ENCODE measurements around the gene INO80E.
"Not testable (repeated sequence)": the region's sequence is repeated elsewhere in the genome, so short reads cannot be mapped to it uniquely, and the experiment has no call there.

Gene INO80E

DNA sequence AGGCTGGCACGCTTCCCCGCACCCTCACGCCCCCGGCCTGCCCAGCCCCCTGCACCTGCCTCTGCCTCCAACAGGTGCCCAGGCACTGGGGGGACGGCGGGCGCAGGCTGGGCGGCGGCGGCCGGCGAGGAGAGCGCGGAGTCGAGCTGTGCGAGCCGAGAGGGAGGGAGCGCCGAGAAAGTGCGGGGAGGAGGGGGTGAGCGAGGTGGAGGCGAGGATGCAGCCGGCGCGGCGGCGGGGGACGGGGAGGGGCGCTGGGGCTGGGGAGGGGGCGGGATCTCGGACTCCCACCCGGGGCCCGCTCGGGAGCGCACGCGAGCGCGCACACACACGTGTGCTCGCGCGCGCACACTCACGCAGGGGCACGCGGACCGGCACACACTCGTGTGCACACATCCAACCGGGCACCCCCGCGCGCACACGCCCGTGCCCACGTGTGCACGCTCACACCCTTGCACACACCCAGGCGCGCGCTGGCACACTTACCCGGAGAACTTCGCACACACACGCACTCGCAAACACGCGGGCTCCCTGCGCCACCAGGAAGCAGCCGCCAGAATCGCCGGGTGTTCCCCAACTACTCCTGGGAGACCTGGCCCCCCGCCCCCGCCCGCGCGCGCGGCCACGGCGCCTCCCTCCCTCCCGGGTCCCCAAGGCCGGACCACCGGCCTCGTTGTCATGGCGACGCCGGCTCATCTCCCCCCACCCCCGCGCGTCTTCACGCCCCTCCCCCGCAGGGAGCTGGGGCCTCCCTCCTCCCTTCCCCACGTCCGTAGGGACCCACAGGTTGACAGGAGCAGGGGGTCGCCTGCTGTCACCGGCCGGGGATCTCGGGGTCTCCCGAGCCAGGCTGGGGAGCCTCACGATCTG is 15.0 kb downstream of the INO80E start, which contains the start of gene DOC2A:
Gene DOC2A (minus strand): TSS at position 184 of the 870 bp plus-strand sequence. CDS start 805 bp downstream, outside the sequence.
- peak; percentile 54 for DNase-seq

GRCh38 chr16:30011714-30012504 is 15.9 kb downstream of the INO80E start:
- DNase-seq = no peak

GRCh38 chr16:30012598-30012997 is 16.6 kb downstream of the INO80E start:
- DNase-seq = not testable (repeated sequence)

GRCh38 chr16:30015450-30015849 is 19.4 kb downstream of the INO80E start:
- DNase-seq = not testable (repeated sequence)

- no peak for DNase-seq
These were observed 20.7 kb downstream of the INO80E start for GRCh38 chr16:30016555-30017276.

- DNase-seq = no peak
These were observed 21.2 kb downstream of the INO80E start for GRCh38 chr16:30017277-30017656.

DNA sequence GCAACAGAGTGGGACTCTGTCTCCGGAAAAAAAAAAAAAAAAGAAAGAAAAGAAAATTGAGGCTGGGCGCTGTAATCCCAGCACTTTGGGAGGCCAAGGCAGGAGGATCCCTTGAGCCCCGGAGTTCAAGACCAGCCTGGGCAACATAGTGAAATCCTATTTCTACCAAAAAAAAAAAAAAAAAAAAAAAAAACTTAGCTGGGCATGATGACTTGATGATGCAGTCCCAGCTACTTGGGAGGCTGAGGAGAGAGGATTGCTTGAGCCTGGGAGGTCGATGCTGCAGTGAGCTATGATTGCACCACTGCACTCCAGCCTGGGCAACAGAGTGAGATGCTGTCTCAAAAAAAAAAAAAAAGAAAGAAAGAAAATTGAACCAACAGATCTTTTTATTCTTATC is 21.9 kb downstream of the INO80E start:
- not testable (repeated sequence) for DNase-seq

DNA sequence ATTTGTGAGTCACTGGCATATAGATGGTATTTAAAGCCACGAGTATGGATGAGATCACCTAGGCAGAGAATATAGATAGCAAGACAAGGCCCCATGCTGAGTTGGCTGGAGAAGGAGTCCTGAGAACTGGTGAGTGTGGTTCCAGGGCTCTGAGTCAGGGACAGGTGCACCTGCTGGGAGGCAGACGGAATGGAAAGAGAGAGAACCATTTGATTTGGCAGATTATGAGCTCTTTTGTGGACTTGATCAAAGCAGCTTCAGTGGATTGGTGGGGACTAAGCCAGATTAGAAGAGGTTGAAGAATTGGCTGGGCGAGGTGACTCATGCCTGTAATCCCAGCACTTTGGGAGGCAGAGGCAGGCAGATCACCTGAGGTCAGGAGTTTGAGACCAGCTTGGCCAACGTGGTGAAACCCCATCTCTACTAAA is 22.7 kb downstream of the INO80E start:
- no peak for DNase-seq

DNA sequence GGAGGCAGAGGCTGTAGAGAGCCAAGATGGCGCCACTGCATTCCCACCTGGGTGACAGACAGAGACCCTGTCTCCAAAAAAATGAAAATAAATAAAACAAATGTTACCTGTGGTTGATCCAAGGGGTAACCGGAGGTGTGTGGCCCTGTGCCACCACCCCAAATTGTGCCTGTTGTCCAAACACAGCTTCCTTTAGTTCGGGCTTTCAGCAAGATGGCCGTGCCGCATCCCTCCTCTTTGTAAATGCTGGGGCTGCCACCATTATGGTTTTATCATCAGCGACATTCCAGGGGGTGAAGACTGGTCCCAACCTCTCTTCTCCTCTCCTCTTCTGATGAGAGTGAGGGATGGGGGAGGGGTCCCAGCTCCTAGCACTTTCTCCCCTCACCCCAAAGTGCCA is 26.8 kb downstream of the INO80E start, which contains the start of gene C16orf92:
Gene C16orf92 (plus strand): TSS at position 312 of the 400 bp plus-strand sequence. CDS start 143 bp downstream, outside the sequence.
- DNase-seq = no peak

DNA sequence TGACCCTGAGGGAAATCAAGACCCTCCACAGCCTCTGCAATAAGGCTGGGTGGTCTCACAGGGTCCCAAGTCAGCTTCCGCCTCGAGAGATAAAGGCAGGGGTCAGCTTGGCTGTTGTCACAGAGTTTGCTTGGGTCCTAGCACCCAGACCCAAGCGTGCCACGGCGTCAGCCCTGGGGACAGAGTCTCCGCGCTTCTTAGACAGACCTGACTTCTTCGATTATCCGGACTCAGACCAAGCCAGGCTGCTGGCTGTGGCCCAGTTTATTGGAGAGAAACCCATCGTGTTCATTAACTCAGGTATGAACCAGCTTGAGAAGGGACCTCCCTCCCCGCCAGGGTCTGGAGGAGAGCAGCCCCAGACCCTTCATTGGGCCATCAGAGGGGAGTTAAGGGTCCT is 27.5 kb downstream of the INO80E start:
- no peak for DNase-seq

- DNase-seq = no peak
These were observed 28.4 kb downstream of the INO80E start for GRCh38 chr16:30024451-30024850.

DNA sequence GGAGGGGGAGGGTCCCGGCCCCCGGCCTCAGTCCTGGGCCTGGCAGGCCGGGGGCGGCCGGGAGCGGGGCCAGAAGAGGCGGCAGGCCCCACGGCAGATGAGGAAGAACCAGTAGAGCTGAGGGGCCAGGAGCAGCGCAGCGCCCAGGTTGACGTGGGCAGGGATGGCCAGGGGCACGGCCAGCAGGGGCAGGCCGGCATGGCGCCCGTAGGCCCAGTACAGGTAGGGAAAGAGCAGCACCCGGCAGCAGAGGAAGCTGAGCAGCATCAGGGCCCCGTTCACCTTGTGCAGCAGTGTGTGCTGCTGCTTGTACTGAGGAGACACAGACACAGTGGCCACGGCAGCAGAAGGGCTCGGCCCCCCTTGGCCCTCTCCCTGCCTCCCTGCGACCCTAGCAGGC is 29.1 kb downstream of the INO80E start:
- no peak for DNase-seq

GRCh38 chr16:30025574-30025973 is 29.5 kb downstream of the INO80E start:
- DNase-seq = no peak

- no peak for DNase-seq
These were observed 30.4 kb downstream of the INO80E start for GRCh38 chr16:30026449-30026848.

DNA sequence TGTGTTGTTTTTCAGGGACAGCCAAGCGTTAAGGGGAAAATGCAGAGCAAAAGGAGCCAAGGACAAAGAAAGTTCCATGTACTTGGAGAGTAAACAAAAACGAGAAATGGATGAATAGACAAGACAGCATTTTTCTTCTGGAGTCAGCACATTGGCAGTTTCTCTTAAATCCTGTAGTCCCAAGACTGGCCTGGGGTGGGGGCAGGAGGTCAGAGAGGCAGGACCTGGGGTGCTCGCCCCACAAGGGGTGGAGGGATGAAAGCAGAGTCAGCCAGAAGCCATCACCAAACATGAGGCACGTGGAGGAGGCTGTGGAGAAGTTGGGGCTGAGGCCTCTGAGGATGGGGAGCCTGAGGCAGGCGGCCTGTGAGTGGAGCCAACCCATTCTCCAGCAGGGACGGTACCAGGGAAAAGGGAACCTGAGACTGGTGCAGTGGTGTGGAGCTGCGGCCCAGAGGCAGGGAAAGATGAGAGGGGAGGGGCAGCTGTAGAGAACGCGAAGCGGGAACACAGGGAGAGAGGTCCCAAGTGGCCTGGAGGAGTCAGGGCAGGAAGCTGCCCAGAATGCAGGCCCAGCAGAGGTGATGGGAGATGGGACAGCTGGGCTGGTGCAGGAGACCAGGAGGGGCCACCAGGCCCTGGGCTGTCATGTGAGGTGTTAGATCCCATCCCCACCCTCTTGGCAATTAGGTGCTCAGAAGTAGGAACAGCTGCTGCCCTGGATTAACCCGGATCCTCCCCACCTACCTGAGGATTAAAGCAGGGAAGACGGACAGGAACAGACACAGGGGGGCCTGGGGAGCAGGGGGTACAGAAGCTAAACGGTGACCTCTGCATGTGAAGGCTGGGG is 31.8 kb downstream of the INO80E start:
- no peak for DNase-seq

- peak; percentile 54 for DNase-seq
These were observed 32.5 kb downstream of the INO80E start for GRCh38 chr16:30028438-30029076.

DNA sequence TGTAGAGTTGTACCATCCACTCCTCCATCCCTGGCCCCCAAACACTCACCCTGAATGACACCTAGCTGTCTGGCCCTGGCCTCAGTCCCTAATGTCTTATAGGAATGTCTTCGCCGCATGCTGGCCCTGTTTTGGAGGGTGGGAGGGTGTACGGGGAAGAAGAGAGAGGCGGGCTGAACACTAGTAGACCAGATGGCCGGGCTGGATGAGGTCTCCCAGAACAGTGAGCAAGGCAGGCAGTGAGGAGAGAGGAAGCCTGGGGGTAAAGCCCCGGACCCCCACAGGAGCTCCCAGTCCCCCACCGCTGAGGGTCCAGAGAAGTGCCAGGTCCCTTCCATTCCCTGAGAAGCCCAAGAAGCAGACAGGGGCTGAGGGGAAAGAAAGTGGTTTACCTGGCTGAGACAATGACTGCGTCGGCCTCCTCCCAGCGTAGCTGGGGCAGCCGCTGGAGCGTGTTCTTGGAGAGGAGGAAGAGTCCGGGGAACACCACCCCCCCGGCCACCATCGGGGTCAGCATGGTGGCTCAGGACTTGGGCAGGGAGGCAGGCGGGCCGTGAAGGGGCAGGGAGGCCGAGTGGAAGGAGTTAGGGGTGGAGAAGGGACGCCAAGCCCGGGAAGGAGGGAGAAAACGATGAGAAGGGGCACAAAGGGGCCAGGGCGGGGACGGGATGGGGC is 34.1 kb downstream of the INO80E start:
- DNase-seq = no peak

DNA sequence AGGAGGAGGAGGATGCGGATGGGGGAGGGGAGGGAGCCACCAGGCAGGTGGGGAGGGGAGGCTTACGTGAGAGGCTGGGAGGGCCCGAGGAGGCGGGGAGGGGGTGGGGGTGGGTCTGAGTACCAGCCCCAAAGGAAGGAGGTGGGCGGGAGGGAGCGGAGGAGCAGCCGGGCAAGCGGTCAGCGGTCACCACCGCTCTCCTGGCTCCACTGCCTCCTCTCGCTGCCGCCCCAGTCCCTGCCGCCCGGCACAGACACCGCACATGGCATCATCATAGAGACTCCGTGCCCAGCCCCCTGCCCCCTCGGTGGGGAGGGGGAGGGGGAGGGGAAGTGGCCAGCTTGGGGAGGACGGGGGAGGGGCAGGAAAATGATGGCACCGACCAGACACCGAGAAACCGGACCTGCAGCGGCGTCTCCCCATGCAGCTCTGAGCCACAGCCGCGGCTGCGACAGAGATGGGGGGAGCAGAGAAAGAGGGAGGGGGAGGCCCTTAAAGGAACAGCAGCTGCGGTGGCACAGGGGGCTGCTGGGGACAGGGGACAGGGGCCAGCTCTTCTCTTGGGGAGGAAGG is 34.9 kb downstream of the INO80E start, which contains the start of gene TLCD3B:
Gene TLCD3B (minus strand): TSS at position 431 of the 573 bp plus-strand sequence. CDS start 744 bp downstream, outside the sequence.
- no peak for DNase-seq

DNA sequence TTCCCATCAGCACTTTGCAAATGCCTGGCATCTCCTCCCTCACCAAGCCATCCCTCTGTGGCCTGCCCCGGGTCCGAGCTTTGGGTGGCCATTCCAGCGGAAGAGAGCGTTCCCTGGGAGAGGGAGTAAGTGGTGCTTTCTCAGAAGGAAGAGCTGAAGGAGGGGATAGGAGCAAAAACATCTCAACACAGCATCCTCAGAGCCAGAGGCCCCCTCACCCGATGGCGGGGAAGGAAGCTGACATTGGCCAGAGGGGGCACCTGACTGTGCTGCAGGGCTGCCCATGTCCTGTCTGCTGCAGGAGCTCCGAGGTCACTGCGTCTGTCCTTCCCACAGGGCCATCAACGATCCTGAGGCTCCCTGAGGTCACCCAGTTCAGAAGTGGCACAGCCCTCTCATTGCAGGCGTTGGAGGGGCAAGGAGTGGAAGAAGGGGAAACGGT is 35.5 kb downstream of the INO80E start:
- DNase-seq = no peak
